ENCODE measurements around the gene CDK13.
"Not testable (repeated sequence)": the region's sequence is repeated elsewhere in the genome, so short reads cannot be mapped to it uniquely, and the experiment has no call there.

The CDK13 gene

DNA sequence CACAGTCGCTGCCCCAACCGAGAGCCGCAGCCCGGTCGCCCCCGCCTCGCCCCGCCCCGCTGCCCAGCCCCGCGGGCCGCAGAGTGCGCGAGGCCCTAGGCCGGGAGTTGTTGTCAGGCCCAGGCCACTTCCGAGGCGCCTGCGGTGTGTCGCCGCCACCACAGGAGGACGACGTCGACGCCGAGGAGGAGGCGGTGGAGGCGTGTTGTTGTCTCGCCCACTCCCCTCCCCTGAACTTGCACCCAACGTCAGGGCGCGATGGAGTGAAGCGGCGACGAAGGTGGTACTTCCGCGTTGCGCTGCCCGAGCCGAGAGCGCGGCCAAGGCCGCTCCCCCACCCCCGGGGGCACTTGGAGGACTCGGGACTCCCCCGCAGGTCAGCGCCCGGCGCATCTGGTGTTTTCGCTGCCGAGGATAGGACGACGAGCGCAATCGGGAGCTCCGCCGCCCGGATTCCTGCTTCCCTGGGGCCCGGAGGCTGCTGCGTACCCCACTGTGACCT, at the start of gene CDK13:
Gene CDK13, plus strand, starts transcription at position 286 of the 502 bp plus-strand sequence. CDS start 386 bp downstream, outside the sequence.
- peaks cover 19 to 26% of the 10 kb centered on the region in 2 donors for H3K4me1 ChIP-seq (ENCODE audit: control insufficient read depth in 1 of 2, insufficient read depth in 2 of 2, low read length in 2 of 2)
- H3K27me3 ChIP-seq (ENCODE audit: control insufficient read depth in 1 of 2, insufficient read depth in 2 of 2, low read length in 2 of 2), result no peaks in the 10 kb centered on the region
- H3K27ac ChIP-seq (ENCODE audit: low read depth, low read length), result peak within 1 kb of the TSS; percentile 97
- peak within 1 kb of the TSS; percentile 93 to 97 for H3K9ac ChIP-seq (ENCODE audit: low read depth in 1 of 2, low read length in 2 of 2)
- H3K9me3 ChIP-seq (ENCODE audit: control insufficient read depth in 1 of 2, low read length in 2 of 2), result no peaks in the 10 kb centered on the region
- no peaks in the 10 kb centered on the region for H3K36me3 ChIP-seq (ENCODE audit: control insufficient read depth in 1 of 2, insufficient read depth in 2 of 2, low read length in 2 of 2)
- H3K4me3 ChIP-seq (ENCODE audit: low read depth in 1 of 2, low read length in 2 of 2), result peak within 1 kb of the TSS; percentile 96 to 98

DNA sequence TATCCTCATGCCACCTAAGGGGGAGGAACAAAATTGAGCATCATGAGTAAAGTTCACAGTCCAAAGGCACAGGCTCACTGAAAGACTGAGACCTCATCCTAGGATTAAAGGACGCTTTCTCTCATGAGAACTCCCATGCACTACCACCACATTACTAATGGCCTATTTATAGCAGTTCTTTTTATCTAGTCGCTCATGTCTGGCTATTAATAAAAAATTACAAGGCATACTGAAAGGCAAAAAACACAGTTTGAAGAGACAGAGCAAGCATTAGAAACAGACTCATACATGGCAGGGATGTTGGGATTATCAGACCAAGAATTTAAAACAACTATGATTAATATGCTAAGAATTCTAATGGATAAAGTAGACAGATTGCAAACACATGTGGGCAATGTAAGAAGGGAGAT, 46.0 kb upstream of the CDK13 start:
- H3K4me1 ChIP-seq (ENCODE audit: control insufficient read depth in 1 of 2, insufficient read depth in 2 of 2, low read length in 2 of 2), result no peaks in the 10 kb centered on the region
- no peak overlapping the region for H3K27ac ChIP-seq (ENCODE audit: low read depth, low read length)
- no peak overlapping the region for H3K4me3 ChIP-seq (ENCODE audit: low read depth in 1 of 2, low read length in 2 of 2)
- H3K9me3 ChIP-seq (ENCODE audit: control insufficient read depth in 1 of 2, low read length in 2 of 2), result no peaks in the 10 kb centered on the region
- peaks cover 0 to 4% of the 10 kb centered on the region in 2 donors for H3K27me3 ChIP-seq (ENCODE audit: control insufficient read depth in 1 of 2, insufficient read depth in 2 of 2, low read length in 2 of 2)
- H3K36me3 ChIP-seq (ENCODE audit: control insufficient read depth in 1 of 2, insufficient read depth in 2 of 2, low read length in 2 of 2), result no peaks in the 10 kb centered on the region
- no peak overlapping the region for H3K9ac ChIP-seq (ENCODE audit: low read depth in 1 of 2, low read length in 2 of 2)

DNA sequence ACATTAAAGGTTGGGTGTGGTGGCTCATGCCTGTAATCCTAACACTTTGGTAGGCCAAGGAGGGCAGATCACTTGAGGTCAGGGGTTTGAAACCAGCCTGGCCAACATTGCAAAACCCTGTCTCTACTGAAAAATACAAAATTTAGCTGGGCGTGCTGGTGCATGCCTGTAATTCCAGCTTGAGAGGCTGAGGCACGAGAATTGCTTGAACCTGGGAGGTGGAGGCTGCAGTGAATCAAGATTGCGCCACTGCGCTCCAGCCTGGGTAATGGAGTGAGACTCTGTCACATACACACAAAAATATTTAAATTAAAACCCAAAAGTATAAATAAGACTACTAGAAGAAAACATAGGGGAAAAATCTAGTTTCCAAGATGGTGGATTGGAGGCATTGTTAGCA, 41.9 kb upstream of the CDK13 start:
- Histone ChIP-seq H3K9me3 (ENCODE audit: control insufficient read depth in 1 of 2, low read length in 2 of 2) (no peaks in the 10 kb centered on the region), H3K4me3 (ENCODE audit: low read depth in 1 of 2, low read length in 2 of 2) (no peak overlapping the region), H3K36me3 (ENCODE audit: control insufficient read depth in 1 of 2, insufficient read depth in 2 of 2, low read length in 2 of 2) (no peaks in the 10 kb centered on the region), H3K27ac (ENCODE audit: low read depth, low read length) (no peak overlapping the region), H3K27me3 (ENCODE audit: control insufficient read depth in 1 of 2, insufficient read depth in 2 of 2, low read length in 2 of 2) (no peaks in the 10 kb centered on the region), H3K9ac (ENCODE audit: low read depth in 1 of 2, low read length in 2 of 2) (no peak overlapping the region), H3K4me1 (ENCODE audit: control insufficient read depth in 1 of 2, insufficient read depth in 2 of 2, low read length in 2 of 2) (no peaks in the 10 kb centered on the region)

DNA sequence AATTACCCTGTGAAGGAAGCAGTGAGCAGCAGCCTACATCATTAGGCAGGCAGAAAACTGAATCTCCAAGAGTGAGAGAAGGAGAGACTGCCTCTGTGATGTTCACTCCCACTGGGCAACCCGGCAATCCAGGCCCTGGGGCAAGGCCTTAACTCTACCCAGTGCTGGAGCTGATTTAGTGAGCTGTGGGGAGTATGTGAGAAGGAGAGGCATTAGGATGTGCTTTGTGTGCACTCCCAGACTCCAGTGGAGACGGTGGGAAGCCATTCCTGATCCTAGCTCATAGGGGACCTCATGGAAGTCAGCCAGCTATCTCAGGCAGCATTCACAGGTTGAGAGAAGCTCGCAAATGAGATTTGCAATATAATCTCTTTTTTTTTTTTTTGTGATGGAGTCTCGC, 41.1 kb upstream of the CDK13 start:
- H3K27ac ChIP-seq (ENCODE audit: low read depth, low read length), result no peak overlapping the region
- H3K9ac ChIP-seq (ENCODE audit: low read depth in 1 of 2, low read length in 2 of 2), result no peak overlapping the region
- no peaks in the 10 kb centered on the region for H3K9me3 ChIP-seq (ENCODE audit: control insufficient read depth in 1 of 2, low read length in 2 of 2)
- no peaks in the 10 kb centered on the region for H3K4me1 ChIP-seq (ENCODE audit: control insufficient read depth in 1 of 2, insufficient read depth in 2 of 2, low read length in 2 of 2)
- H3K36me3 ChIP-seq (ENCODE audit: control insufficient read depth in 1 of 2, insufficient read depth in 2 of 2, low read length in 2 of 2), result no peaks in the 10 kb centered on the region
- no peak overlapping the region for H3K4me3 ChIP-seq (ENCODE audit: low read depth in 1 of 2, low read length in 2 of 2)
- H3K27me3 ChIP-seq (ENCODE audit: control insufficient read depth in 1 of 2, insufficient read depth in 2 of 2, low read length in 2 of 2), result no peaks in the 10 kb centered on the region

DNA sequence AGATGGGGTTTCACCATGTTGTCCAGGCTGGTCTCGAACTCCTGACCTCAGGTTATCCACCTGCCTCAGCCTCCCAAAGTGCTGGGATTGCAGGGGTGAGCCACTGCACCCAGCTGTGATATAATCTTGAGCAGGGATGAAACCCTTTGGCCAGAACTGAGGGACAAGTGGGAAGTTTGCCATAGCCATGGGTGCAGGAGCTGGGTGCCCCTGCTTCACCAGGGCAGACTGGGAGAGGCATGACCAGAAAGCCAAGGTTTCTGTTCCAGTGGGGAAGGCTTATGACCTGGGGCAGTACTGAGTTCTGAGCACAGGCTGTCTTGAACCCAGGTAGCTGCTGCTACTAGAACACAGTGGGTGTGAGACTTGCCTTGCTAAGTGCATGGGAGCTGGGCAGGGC, 40.5 kb upstream of the CDK13 start:
- H3K4me3 ChIP-seq (ENCODE audit: low read depth in 1 of 2, low read length in 2 of 2), result no peak overlapping the region
- no peak overlapping the region for H3K27ac ChIP-seq (ENCODE audit: low read depth, low read length)
- no peaks in the 10 kb centered on the region for H3K27me3 ChIP-seq (ENCODE audit: control insufficient read depth in 1 of 2, insufficient read depth in 2 of 2, low read length in 2 of 2)
- no peaks in the 10 kb centered on the region for H3K4me1 ChIP-seq (ENCODE audit: control insufficient read depth in 1 of 2, insufficient read depth in 2 of 2, low read length in 2 of 2)
- no peaks in the 10 kb centered on the region for H3K36me3 ChIP-seq (ENCODE audit: control insufficient read depth in 1 of 2, insufficient read depth in 2 of 2, low read length in 2 of 2)
- no peak overlapping the region for H3K9ac ChIP-seq (ENCODE audit: low read depth in 1 of 2, low read length in 2 of 2)
- no peaks in the 10 kb centered on the region for H3K9me3 ChIP-seq (ENCODE audit: control insufficient read depth in 1 of 2, low read length in 2 of 2)

DNA sequence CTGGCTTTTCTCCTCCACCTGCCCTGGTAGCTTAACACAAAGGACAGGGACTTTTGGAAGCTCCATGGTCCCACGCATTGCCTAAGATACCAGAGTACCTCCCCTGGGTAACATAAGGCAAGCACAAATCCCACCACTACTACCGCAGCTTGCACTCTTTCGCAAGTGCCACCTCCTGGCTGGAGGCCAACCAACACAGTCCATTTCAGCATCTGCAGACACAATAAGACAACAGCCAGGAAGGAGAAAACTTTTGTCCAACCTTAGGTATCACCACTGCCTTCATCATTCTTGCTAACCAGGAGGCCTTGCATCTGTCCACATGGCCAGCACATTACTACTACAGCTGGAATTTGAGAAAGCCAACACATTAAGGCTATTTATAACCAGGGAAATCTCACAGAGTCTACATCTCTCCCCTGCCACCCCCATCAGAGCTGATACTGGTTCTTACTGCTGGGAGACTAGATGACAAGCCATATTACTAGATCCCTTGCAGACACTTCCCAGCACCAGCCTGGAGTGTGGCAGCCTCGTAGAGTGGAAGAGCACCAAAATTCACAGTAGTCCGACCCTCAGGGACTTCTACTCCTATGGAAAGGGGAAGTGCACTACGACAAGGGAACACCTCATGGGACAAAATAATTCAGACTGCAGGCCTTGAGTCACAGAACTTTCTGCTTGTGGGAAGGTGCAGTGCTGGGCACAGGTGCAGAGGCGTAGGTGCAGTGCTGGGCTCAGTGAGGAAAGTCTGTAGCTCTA, 39.8 kb upstream of the CDK13 start:
- Histone ChIP-seq H3K9me3 (ENCODE audit: control insufficient read depth in 1 of 2, low read length in 2 of 2) (no peaks in the 10 kb centered on the region), H3K9ac (ENCODE audit: low read depth in 1 of 2, low read length in 2 of 2) (no peak overlapping the region), H3K4me3 (ENCODE audit: low read depth in 1 of 2, low read length in 2 of 2) (no peak overlapping the region), H3K4me1 (ENCODE audit: control insufficient read depth in 1 of 2, insufficient read depth in 2 of 2, low read length in 2 of 2) (no peaks in the 10 kb centered on the region), H3K27me3 (ENCODE audit: control insufficient read depth in 1 of 2, insufficient read depth in 2 of 2, low read length in 2 of 2) (no peaks in the 10 kb centered on the region), H3K36me3 (ENCODE audit: control insufficient read depth in 1 of 2, insufficient read depth in 2 of 2, low read length in 2 of 2) (no peaks in the 10 kb centered on the region), H3K27ac (ENCODE audit: low read depth, low read length) (no peak overlapping the region)

DNA sequence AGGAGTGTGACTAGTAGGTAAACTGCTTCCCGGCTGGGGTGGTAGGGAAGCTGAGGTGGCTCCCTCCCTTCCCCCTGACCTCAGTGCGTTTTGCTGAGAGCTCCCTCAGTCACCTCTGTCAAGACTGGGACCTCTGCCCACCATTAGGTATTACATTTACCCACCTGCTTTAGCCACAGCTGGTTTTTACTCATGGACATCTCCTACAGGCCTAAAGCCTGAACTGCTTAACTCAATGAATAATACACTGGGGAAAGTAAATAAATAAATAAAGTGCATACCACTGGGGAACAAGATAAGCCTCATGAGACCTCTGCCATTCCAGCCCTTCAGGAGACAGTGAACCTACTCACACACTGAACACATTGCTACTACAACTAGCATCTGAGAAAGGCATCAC, 38.9 kb upstream of the CDK13 start:
- Histone ChIP-seq H3K9ac (ENCODE audit: low read depth in 1 of 2, low read length in 2 of 2) (no peak overlapping the region), H3K27ac (ENCODE audit: low read depth, low read length) (no peak overlapping the region), H3K36me3 (ENCODE audit: control insufficient read depth in 1 of 2, insufficient read depth in 2 of 2, low read length in 2 of 2) (no peaks in the 10 kb centered on the region), H3K4me1 (ENCODE audit: control insufficient read depth in 1 of 2, insufficient read depth in 2 of 2, low read length in 2 of 2) (no peaks in the 10 kb centered on the region), H3K4me3 (ENCODE audit: low read depth in 1 of 2, low read length in 2 of 2) (no peak overlapping the region), H3K9me3 (ENCODE audit: control insufficient read depth in 1 of 2, low read length in 2 of 2) (no peaks in the 10 kb centered on the region), H3K27me3 (ENCODE audit: control insufficient read depth in 1 of 2, insufficient read depth in 2 of 2, low read length in 2 of 2) (no peaks in the 10 kb centered on the region)

DNA sequence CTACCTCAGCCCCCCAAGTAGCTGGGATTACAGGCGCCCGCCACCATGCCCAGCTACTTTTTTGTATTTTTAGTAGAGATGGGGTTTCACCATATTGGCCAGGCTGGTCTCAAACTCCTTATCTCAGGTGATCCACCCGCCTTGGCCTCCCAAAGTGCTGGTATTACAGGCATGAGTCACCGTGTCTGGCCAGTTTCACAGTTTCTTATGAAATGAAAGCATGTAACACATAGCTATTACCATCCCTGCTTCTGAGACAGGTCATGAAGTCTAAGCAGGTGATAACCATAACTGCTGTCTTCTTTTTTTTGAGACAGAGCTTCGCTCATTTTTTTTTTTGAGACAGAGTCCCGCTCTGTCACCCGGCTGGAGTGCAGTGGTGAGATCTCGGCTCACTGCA, 34.2 kb upstream of the CDK13 start:
- H3K27ac ChIP-seq (ENCODE audit: low read depth, low read length); H3K36me3 ChIP-seq (ENCODE audit: control insufficient read depth in 1 of 2, insufficient read depth in 2 of 2, low read length in 2 of 2); H3K9ac ChIP-seq (ENCODE audit: low read depth in 1 of 2, low read length in 2 of 2); H3K4me1 ChIP-seq (ENCODE audit: control insufficient read depth in 1 of 2, insufficient read depth in 2 of 2, low read length in 2 of 2); H3K9me3 ChIP-seq (ENCODE audit: control insufficient read depth in 1 of 2, low read length in 2 of 2); H3K4me3 ChIP-seq (ENCODE audit: low read depth in 1 of 2, low read length in 2 of 2); H3K27me3 ChIP-seq (ENCODE audit: control insufficient read depth in 1 of 2, insufficient read depth in 2 of 2, low read length in 2 of 2): not testable (repeated sequence)

DNA sequence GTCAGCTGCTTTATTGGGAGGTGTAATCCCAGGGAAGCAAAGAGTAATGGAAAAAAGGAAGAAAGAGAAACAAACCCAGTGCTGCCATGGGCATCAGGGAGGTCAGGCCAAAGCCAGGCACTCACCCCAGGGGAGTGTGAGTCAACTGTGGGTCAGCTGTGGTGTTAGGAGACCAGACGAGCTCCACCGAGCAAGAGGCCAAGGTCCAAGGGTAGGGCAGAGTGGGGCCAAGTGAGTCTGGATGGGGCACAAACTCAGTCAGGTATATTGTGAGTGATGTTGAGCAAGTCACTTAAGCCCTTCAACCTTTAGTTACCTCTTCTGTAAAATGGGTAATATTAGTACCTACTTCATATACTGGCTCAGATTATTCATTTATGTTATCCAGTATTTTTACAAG, 30.4 kb upstream of the CDK13 start:
- H3K4me1 ChIP-seq (ENCODE audit: control insufficient read depth in 1 of 2, insufficient read depth in 2 of 2, low read length in 2 of 2), result no peaks in the 10 kb centered on the region

DNA sequence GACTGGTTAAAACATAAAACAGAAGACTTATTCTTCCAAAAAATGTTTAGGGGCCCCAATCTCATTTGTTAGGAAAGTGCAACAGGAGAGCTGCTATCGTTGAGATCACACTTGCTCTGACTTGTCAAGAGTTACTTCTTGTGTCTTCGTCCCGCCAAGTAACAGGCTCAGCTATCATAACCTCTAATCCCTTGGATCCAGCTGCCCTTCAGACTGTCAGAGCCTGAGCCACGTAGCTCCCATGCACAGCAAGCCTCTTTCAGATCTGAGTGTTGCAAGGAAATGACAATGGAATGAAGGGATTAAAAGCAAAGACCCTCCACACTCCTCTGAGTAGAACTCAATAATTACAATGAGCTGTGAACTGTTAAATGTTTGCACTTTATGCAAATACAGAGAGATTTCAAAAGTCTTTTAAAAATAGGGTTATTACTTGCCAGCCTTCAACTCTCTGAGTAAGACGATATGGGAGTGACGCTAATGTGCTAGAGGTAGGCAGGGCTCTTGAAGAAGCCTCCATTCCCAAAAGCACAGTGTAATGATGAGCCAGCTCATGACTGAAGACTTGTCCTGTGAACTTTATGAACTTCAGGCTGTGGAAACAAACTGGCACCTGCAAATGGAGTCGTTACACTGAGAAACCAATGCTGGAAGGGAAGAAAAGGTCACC, 28.4 kb upstream of the CDK13 start:
- Histone ChIP-seq H3K36me3 (ENCODE audit: control insufficient read depth in 1 of 2, insufficient read depth in 2 of 2, low read length in 2 of 2) (no peaks in the 10 kb centered on the region), H3K27ac (ENCODE audit: low read depth, low read length) (no peak overlapping the region), H3K9ac (ENCODE audit: low read depth in 1 of 2, low read length in 2 of 2) (no peak overlapping the region), H3K4me1 (ENCODE audit: control insufficient read depth in 1 of 2, insufficient read depth in 2 of 2, low read length in 2 of 2) (no peaks in the 10 kb centered on the region), H3K4me3 (ENCODE audit: low read depth in 1 of 2, low read length in 2 of 2) (no peak overlapping the region), H3K9me3 (ENCODE audit: control insufficient read depth in 1 of 2, low read length in 2 of 2) (no peaks in the 10 kb centered on the region), H3K27me3 (ENCODE audit: control insufficient read depth in 1 of 2, insufficient read depth in 2 of 2, low read length in 2 of 2) (no peaks in the 10 kb centered on the region)

More for the DNA sequence above, 30.4 kb upstream of the CDK13 start:
- H3K9ac ChIP-seq (ENCODE audit: low read depth in 1 of 2, low read length in 2 of 2), result no peak overlapping the region
- H3K27ac ChIP-seq (ENCODE audit: low read depth, low read length), result no peak overlapping the region
- no peaks in the 10 kb centered on the region for H3K27me3 ChIP-seq (ENCODE audit: control insufficient read depth in 1 of 2, insufficient read depth in 2 of 2, low read length in 2 of 2)
- H3K4me3 ChIP-seq (ENCODE audit: low read depth in 1 of 2, low read length in 2 of 2), result no peak overlapping the region
- no peaks in the 10 kb centered on the region for H3K36me3 ChIP-seq (ENCODE audit: control insufficient read depth in 1 of 2, insufficient read depth in 2 of 2, low read length in 2 of 2)
- H3K9me3 ChIP-seq (ENCODE audit: control insufficient read depth in 1 of 2, low read length in 2 of 2), result no peaks in the 10 kb centered on the region
